Choroid plexus epithelial cell (primary cell): Measurements from ENCODE around the gene TM2D1.
A peak's percentile ranks its signal among the peaks of the same experiment; 100 is the strongest.
"Not testable (repeated sequence)": the region's sequence is repeated elsewhere in the genome, so short reads cannot be mapped to it uniquely, and the experiment has no call there.

Source experiments
- DNase-seq: peaks from one replicate; pipeline ENCODE4 v3.0.0-alpha.2; 2010; ENCODE audit warnings: low read depth
- H3K4me3 ChIP-seq: 2 replicates; pipeline ENCODE4 v1.5.1; 2011; ENCODE audit warnings: low read depth, mild to moderate bottlenecking, control low read depth, low read length, moderate library complexity
- CTCF ChIP-seq: conservative IDR thresholded peaks from 2 replicates; pipeline ENCODE4 v1.5.1; 2011; ENCODE audit warnings: low read depth, mild to moderate bottlenecking, control low read depth, inconsistent platforms, low read length, moderate library complexity

Gene TM2D1

GRCh38 chr1:61742620-61743430 lies 17.9 kb upstream of the TM2D1 start:
- DNase-seq = peak; percentile 28
- TF ChIP-seq CTCF = no peak
- H3K4me3 ChIP-seq = peak overlapping the region; percentile 66

- DNase-seq = peak; percentile 5
- TF ChIP-seq CTCF = no peak
- H3K4me3 ChIP-seq = peak within 1 kb of the TSS; percentile 66
Measured at GRCh38 chr1:61741711-61742619, 17.0 kb upstream of the TM2D1 start, which contains the start of gene PATJ. TSS of gene PATJ (plus strand) at chr1:61742480. CDS start at chr1:61762893, 20,413 bp downstream.

GRCh38 chr1:61740751-61741700 lies 16.1 kb upstream of the TM2D1 start:
- no peak overlapping the region for H3K4me3 ChIP-seq
- DNase-seq = peak; percentile 4

GRCh38 chr1:61732726-61733125 lies 7.8 kb upstream of the TM2D1 start:
- TF ChIP-seq CTCF = no peak
- H3K4me3 ChIP-seq = no peak overlapping the region
- DNase-seq = no peak

More at GRCh38 chr1:61740751-61741700, 16.1 kb upstream of the TM2D1 start:
- TF ChIP-seq CTCF = no peak

GRCh38 chr1:61730679-61731078 lies 5.7 kb upstream of the TM2D1 start:
- H3K4me3 ChIP-seq, DNase-seq: not testable (repeated sequence)

- H3K4me3 ChIP-seq = no peak overlapping the region
- no peak for TF ChIP-seq CTCF
- DNase-seq = no peak
Measured at GRCh38 chr1:61727544-61727943, 2.6 kb upstream of the TM2D1 start.
